ENCODE measurements around the gene HCRTR1.

The HCRTR1 gene

DNA sequence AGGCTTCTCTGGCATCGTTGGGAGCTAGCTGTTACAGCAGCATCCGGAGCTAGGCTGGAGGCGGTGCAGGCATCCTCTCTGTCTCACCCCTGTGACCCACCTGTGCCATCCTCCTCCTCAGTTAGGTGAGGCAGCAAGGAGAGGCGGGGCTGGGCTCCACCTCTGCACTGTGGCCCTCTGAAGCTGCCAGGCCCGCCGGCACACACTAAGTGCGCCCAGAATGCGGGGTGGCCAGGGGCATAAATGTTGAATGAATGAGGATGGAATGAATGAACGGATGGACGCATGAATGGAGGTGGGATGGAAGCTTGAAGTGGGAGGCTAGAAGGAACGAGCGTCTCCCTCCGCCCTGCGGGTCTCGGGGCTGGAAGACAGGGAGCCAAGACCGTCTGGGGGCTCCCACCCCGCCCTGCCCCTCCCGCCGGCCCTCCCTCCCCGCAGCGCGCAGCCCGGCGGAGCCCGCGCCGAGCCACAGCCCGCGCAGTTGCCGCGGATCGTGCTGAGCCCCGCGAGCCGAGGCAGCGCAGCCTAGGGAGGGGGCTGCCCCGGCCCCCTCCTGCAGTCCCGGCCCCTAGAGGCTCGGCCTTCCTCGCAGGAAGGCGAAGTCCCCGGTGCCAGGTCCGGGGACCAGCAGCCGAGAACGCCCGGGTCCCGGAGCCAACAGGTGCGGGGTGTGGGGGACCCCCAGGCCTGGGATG lies at the start of gene HCRTR1:
Gene HCRTR1 (plus strand): TSS at position 472 of the 698 bp plus-strand sequence. CDS start 1,504 bp downstream, outside the sequence.
- DNase-seq (ENCODE audit: low spot score), result no peak

DNA sequence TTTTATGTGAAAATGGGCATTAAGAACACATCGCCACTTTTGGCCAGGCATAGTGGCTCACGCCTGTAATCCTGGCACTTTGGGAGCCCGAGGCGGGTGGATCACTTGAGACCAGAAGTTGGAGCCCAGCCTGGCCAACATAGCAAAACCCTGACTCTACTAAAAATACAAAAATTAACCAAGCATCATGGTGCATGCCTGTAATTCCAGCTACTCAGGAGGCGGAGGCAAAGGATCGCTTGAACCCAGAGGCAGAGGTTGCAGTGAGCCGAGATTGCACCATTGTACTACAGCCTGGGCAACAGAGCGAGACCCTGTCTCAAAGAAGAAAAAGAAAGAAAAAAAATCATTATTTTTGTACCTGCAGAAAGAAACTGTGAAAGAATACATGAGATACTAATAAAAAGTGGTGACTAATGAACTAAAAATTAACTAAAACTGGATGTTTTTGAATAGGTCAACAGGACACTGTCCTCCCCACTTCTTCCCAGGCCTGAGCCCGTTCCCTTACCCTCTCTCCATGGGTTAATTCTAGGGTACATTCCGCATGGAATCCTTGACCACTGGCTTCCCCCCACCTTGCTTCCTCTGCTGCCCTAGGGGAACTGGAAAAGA lies 49.4 kb upstream of the HCRTR1 start:
- no peak for DNase-seq (ENCODE audit: low spot score)

DNA sequence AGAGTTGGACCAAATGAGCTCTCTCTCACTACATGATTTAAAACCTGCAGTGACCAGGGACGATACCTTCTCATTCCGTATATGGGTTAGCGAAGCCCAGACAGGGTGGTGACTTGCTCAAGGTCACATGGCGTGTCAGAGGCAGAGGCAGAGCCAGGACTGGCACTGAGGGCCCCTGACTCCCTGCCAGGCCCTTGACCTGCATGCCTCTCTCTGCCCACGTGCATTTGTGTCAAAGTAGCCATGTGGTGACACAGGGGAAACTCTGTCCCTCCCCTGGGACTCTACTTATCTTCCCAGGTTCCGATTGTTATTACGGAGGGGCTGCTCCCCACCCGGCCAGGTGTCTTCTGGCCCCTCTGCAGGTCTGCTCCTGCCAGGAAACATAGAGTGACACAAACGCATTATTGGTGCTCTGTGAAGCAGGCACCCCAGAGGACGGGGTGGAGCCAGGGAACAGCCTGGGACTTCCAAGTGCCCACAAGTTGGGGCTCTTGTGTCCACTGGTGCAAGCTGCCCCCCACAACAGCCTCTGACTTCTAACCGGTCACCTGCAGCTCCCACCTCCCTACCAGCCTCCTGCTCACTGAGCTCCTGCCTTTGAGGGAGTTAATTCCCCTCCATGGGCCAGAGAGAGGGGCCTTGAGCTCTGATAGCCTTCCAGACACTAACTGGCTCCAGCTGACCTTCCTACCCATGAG lies 48.4 kb upstream of the HCRTR1 start:
- no peak for DNase-seq (ENCODE audit: low spot score)

DNA sequence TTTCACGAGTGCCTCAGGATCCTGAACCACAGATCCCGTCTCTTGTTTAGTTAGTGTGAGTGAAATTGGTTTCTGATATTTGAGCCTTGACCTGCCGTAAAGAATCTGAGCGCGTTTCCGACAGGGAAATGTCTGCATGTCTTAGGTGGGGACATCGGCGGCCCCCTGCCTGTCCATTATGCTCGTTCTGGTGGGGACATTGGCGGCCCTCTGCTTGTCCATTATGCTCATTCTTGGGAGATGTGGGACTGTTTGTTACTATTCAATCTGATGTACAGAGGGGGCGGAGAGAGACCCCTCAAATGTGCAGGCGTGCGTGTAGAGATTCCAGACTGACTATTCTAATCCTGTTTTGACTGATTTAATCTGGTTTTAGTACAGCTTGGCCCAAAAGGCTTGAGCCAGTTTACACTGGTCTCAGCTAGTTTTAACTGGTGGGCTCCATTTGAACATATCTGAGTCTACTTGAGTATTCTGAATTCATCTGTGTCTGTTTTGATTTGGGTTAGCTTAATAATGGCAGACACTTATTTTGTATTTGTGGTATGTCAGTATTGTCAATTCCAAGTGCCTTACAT lies 47.8 kb upstream of the HCRTR1 start:
- no peak for DNase-seq (ENCODE audit: low spot score)

DNA sequence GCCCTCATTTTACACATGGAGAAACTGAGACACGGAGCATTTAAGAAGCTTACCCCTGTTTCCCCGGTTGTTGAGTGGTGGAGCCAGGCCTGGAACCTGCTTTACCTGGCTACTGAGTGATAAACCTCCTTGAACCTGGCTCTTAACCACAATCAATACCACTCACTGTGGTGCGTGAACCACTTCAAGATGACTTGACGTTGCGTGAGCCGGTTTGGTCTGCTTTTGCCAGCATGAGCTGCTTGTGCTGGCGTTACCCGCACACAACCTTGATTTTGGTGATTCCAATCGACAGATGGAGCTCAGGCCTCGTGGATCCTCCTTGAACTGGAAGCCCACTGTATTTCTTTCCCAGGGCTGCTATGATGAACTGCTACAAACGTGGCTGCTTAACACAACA lies 47.3 kb upstream of the HCRTR1 start:
- DNase-seq (ENCODE audit: low spot score), result no peak

DNA sequence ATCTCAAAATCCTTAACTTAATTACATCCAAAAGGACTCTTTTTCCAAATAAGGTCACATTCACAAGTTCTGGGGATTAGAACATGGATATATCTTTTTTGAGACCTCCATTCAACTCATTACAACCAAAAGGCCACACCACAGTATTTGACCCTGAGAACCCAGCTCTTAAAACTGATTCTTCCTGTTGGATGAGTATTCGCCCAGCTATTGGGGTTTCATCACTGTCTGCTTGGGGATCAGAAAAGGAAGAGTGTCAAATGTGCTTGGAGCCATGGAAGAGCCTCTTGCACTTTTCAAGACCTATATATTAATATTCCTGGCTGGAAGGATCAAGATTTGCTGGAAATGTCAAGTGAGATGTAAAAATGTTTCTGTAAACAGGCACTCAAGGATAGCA lies 46.6 kb upstream of the HCRTR1 start:
- DNase-seq (ENCODE audit: low spot score), result no peak

DNA sequence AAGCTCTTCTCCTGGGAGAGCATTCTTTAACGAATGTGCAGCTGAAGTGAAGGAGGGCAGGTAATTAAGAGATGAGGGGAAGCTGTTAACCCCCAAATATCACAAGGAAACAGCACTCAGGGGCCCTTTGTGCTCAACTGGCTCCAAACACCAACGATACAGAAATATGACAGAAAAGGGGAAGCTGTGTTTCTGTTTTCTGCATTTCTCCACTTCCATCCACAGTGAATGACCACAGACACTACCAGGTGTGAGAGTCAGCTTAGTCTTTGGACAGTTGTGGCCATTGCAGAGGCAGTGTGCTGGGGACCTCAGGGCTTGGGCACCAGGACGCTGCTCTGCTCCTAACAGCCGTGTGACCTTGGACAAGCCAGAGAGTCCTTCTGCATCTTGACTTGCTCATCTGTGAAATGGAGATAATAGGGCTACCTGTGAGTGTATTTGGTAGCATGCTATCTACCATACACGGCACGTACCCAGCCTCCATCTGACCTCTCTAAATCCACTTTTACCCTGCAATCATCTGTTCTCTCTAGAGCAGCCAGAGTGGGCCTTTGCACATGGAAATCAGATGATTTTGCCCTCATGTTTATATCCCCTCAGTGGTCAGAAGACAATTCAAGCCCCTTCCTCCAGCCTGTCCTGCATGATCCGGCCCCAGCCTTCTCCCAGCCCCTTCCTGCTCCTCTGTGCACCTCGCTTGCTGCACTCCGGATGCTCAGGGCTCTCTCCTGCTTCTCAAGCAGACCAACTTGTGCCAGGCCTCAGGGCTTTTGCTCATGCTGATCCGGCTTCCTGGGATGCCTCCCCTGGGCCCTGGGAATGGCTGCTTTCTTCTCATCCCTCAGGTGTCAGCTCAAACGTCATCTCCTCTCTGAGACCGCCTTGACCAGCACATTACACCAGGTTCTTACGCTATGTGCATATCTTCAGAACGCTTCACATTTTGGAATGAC lies 45.9 kb upstream of the HCRTR1 start:
- no peak for DNase-seq (ENCODE audit: low spot score)

DNA sequence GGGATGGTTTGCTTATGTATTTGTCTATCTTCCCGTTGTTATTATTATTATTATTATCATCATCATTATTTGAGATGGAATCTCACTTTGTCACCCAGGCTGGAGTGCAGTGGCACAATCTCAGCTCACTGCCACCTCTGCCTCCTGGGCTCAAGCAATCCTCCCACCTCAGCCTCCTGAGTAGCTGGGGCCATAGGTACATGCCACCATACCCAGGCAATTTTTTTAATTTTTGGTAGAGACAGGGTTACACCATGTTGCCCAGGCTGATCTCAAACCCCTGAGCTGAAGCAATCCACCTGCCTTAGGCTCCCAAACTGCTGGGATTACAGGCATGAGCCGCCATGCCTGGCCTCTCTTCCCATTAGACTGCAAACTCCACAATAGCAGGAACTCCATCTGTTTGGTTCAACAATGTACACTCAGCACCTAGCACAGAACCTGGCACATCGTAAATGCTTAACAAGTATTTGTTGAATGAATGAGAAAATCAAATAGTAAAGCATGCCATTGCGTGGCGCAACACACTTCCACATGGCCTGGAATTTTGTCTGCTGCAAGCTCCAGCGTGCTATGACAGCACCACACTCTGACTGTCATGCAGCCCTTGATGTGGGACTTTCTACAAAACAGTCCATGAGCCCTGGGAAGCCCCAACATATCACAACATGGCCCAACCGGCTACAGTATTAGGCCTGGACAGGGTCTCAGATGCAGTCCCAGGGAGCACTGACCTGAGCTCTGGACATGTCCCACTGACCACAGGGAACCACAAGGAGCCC lies 45.0 kb upstream of the HCRTR1 start:
- no peak for DNase-seq (ENCODE audit: low spot score)

DNA sequence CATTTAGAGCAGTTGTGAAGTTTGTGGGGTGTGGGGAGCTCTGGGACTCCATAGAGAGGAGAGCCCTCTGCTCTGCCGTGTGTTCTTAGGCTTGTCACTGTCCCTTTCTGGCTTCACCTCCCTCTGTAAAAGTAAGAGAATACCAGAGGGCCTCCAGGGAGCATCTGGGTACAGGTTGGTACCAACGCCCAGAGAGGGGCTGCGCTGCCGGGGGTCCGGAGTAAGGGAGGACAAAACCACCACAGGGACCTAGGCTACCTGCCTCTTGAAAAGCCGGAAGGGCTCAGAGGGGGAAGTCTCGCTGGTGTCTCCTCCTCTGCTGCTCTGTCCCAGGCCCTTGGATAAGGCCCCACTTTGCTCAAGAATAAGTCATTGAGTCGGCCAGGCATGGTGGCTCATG lies 44.2 kb upstream of the HCRTR1 start:
- DNase-seq (ENCODE audit: low spot score), result no peak

DNA sequence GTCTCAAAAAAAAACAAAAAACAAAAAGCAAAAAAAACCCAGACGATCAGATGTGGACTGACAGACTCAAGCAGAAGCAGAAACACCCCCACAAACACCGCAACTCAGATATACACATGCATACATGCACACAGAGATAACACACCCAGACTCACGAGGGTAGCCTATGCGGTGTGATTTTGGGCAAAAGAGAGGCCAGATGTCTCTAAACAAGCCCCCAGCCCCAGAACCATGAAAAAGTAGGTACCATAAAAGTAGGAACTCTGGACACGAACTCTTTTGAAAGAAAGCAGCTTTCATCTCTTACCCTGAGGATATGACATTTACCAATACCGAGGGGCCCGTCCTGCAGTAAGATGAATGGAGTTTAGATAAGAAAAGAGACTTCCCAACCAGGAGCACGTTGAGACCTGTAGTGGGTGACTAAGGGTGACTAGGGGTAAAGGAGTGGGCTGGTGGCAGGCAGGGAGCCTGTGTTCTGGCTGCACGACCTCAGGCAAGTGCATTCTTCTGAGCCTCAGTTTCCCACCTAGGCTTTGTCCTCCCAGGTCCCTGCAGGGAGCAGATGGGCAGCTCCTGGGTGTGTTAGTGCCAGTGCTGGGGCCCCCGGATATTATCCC lies 42.6 kb upstream of the HCRTR1 start:
- DNase-seq (ENCODE audit: low spot score), result no peak

DNA sequence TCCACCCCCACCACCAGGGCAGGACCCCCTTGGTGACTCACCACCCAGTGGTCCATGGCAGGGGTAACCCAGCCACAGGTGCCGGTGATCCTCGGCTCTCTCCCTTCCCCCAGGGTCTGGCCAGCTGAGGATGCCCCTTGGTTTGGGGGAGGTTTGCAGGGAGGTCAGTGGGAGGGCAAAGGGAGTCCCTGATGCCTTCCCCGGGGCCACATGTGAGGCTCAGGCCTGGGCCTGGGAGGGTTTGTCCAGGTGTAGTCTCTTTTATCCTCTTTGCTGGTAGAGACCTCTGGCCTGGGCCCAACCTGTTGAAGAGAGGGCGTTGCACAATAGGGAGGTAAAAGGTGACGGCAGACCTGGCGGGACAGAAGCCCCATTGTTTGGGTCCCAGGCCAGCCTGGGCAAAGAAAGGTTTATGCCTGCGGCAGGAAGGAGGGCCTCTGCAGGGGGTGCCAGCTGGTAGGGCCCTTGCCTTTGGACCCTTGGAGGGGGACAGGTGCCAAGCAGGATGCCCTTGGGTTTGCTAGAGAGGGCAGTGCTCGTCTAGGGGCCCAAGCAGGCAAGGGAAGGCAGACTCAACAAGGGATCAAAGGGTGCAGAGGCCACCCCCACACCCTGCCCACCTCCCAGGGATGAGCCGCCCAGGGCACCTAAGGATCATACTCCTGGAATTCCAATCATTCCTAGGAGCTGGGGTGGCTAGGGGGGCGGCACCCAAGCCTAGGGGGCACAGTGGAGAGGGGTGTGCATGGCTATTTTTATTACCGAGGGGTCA lies 41.9 kb upstream of the HCRTR1 start:
- no peak for DNase-seq (ENCODE audit: low spot score)

DNA sequence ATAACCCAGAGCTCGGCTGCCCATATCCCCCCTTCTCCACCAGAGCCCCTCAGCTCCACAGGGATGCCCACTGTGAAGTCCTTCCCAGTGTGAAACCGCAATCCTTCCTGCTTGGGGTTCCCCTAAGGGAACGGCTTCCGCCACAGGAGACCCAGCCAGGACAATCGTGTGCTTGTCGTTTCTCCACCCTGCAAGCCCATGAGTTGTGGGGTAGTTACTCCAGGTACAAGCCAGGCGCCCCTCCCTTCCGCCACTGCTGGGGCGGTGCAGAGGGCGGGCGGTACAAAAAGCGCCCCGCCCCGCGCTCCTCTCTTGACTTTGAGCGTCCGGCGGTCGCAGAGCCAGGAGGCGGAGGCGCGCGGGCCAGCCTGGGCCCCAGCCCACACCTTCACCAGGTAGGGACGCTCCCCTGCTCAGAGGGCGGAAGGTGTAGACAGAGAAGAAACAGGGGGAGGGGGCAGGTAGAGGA lies 41.3 kb upstream of the HCRTR1 start, which contains the start of gene TINAGL1:
Gene TINAGL1 (plus strand): TSS at position 315 of the 469 bp plus-strand sequence. CDS start 634 bp downstream, outside the sequence.
- no peak for DNase-seq (ENCODE audit: low spot score)

DNA sequence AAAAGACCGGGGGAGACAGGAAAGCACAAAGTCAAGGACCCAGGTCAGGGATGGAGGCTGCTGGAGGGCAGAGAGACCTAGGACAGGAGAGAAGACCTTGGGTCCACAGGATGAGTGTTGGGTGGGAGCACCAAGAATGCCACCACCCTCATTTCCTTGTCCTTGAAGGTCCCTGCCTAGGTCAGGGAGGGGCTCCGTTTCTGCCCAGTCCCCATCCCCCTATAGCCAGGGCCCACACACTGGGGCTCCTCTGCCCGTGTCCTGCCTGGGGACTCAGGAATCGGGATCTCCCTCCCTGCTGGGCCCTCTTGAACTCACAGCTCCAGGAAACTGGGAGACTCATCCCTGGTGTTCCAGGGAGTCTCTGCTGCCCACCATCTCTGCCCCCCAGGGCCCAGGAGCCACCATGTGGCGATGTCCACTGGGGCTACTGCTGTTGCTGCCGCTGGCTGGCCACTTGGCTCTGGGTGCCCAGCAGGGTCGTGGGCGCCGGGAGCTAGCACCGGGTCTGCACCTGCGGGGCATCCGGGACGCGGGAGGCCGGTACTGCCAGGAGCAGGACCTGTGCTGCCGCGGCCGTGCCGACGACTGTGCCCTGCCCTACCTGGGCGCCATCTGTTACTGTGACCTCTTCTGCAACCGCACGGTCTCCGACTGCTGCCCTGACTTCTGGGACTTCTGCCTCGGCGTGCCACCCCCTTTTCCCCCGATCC lies 40.6 kb upstream of the HCRTR1 start:
- DNase-seq (ENCODE audit: low spot score), result no peak

DNA sequence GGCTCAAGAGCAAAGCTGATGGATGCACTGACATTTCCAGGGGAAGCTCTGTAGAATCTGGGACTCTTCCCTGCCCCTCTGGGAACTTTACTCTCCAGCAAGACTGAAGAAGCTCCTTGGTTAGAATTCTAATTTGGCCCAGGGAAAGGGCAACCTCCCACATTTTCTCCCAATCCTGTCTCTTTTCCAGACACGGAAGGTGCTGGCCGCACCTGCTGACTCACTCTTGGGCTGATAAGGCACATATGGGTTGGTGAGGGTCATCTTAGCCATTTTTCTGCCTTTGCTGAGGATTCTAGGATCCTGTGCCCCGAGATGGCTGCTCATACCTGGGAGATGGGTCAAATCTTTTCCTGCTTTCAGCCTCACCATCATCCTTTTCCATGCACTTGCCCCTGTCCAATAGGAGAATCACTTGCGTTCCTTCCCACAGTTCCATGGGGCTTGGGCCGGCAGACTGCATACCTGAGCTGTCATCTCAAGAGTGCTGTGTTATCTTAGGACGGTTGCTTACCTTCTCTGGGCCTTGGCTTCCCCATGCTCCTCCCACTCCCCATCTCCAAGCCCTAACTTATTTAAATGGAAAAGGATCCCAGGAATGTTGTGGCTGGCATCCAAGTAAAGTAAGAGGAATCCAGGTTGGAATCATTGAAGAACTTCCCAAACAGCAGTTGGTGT lies 39.8 kb upstream of the HCRTR1 start:
- no peak for DNase-seq (ENCODE audit: low spot score)

DNA sequence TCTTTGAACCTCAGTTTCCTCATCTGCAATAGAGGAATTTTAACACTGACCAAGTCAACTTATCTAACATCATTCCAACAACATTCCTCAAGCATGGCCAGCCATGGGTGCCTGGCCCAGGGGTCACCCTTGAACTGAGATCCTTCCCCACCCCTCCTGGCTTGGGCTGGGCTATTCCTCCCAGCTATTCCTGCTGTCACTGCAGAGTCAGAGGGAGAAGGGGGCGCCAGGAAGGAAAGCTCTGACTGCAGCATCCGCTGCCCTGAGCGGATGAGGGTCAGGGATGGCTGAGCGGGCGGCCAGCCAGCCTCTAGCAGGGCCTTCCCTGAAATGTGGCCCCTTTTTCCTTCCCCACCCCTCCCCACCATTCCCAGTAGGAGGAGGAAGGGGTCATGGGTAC lies 38.1 kb upstream of the HCRTR1 start:
- no peak for DNase-seq (ENCODE audit: low spot score)

DNA sequence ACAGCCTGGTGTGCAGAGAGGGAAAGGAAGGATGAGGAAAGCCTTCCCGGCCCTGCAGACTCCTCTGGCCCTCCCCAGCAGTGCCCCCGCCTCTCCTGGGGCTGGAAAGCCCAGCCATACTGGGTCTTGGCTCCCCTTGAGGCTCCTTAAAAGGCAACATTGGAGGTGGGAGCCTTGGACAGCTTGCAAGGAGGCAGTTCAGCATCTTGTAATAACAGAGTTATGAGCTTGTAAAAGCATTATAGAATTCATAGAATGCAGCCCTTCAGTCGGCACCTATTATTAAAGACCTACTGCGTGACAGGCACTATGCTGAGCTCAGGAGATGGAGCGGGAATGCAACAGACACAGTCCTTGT lies 37.0 kb upstream of the HCRTR1 start:
- DNase-seq (ENCODE audit: low spot score), result no peak

DNA sequence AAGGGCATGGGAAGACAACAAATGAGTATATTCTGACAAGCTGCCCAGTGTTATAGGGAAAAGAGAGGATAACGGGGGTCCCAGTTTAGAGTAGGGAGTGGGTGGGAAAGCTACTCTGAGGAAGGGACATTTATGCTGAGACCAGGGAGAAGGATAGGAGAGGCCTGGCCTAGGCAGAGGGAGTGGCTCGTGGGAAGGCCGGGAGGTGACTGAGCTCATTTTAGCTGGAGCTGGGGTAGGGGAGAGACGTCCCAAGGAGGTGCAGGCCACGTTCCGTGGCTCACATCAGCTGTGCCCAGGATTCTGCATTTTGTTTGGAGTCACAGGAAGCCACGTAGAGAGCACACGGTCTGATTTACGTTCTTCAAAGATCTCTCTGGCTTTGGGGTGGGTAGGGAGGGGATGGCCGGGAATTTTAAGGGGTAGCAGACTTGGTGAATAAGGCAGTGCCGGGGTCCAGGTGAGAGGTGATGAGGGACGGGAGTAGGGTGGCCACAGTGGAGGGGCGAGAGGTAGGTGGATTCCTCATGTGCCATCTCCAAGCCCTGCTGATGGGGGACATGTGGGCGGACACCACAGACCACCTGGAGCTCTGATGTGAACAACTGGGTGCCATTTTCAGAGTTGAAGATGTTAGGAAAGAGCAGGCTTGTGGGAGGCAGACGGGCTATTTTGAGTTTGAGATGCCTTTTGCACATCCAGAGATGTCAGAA lies 36.4 kb upstream of the HCRTR1 start:
- no peak for DNase-seq (ENCODE audit: low spot score)

Measured in germinal center (tissue), 1 donor.